Osteocyte (in vitro differentiated cells): Measurements from ENCODE around the gene PABPC1L. TPM values are rescaled to one million over a fixed set of nuclear protein-coding genes. Genes with fewer than 3 reads are reported as not detected.
"Not testable (repeated sequence)": the region's sequence is repeated elsewhere in the genome, so short reads cannot be mapped to it uniquely, and the experiment has no call there.

Source experiments
- DNase-seq: peaks from one replicate; pipeline ENCODE4 v3.0.0; 2021; ENCODE audit warnings: mixed read lengths; ENCODE audit not compliant: unreplicated experiment; ENCODE audit errors: extremely low spot score
- H3K27ac Mint-ChIP-seq: one replicate; pipeline ENCODE4 v1.8.0; 2021; ENCODE audit warnings: mild to moderate bottlenecking, mixed read lengths; ENCODE audit not compliant: unreplicated experiment
- H3K27me3 Mint-ChIP-seq: one replicate; pipeline ENCODE4 v1.8.0; 2021; ENCODE audit warnings: mixed read lengths; ENCODE audit not compliant: unreplicated experiment
- H3K36me3 Mint-ChIP-seq: one replicate; pipeline ENCODE4 v1.8.0; 2021; ENCODE audit warnings: mixed read lengths; ENCODE audit not compliant: unreplicated experiment
- H3K4me1 Mint-ChIP-seq: one replicate; pipeline ENCODE4 v1.8.0; 2021; ENCODE audit warnings: mixed read lengths; ENCODE audit not compliant: unreplicated experiment
- H3K4me3 Mint-ChIP-seq: one replicate; pipeline ENCODE4 v1.8.0; 2021; ENCODE audit warnings: mild to moderate bottlenecking, moderate library complexity, mixed read lengths; ENCODE audit not compliant: unreplicated experiment
- H3K9me3 Mint-ChIP-seq: one replicate; pipeline ENCODE4 v1.8.0; 2021; ENCODE audit warnings: mixed read lengths; ENCODE audit not compliant: unreplicated experiment
- CTCF ChIP-seq: fragments of 200-600 bp; sonication (generic); IDR thresholded peaks from 2 replicates; pipeline ENCODE4 v1.5.0; 2021; ENCODE audit warnings: antibody characterized with exemption, mild to moderate bottlenecking, moderate library complexity
- total RNA-seq: library from RNA; stranded (reverse); gene quantifications from 2 replicates; pipeline ENCODE4 v1.2.1, GENCODE V29; 2021

The PABPC1L gene
- total RNA-seq, 1 donor from 2014 or later = 65.3 TPM

DNA sequence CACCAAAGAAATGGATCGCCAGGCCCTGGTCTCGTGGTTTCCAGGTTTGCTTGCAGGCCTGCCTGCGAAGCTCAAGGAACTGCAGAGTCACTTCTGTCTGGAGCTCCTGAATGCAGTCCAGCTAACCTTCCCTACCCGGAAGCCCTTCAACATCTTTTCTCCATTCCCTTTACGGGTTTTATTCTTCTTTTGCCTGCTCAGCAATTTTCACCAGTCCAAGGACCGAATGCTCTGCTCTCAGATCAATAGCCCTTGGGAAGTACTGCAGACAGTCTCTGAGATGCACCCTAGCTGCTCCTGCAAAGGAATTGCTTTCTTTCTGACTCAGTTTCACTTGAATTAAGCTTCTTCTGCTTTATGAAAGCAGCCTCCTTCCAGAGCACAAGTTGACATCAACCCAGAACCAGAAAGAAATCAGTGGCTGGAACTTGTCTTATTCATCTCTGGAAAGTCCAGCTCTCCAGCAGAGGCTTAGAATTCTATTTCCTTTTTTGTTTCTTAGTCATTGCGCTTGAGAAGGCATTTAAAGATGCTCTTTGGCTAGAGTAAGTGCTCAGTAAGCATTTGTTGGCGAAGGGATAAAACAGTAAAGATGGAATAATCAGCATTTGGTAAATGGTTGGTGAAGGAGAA is 43.0 kb upstream of the PABPC1L start:
- no peak overlapping the region for H3K4me3 Mint-ChIP-seq
- H3K9me3 Mint-ChIP-seq = no peaks in the 10 kb centered on the region
- peak; percentile 46 for DNase-seq
- no peaks in the 10 kb centered on the region for H3K36me3 Mint-ChIP-seq
- H3K27me3 Mint-ChIP-seq = peaks cover 27% of the 10 kb centered on the region
- no peak for TF ChIP-seq CTCF
- H3K27ac Mint-ChIP-seq = no peak overlapping the region
- H3K4me1 Mint-ChIP-seq = peaks cover 19% of the 10 kb centered on the region

GRCh38 chr20:44869471-44869870 is 40.4 kb upstream of the PABPC1L start:
- H3K27me3 Mint-ChIP-seq = peaks cover 30% of the 10 kb centered on the region
- DNase-seq = no peak
- H3K4me1 Mint-ChIP-seq = peaks cover 8% of the 10 kb centered on the region
- TF ChIP-seq CTCF = no peak
- no peaks in the 10 kb centered on the region for H3K9me3 Mint-ChIP-seq
- no peak overlapping the region for H3K27ac Mint-ChIP-seq
- H3K4me3 Mint-ChIP-seq = no peak overlapping the region
- no peaks in the 10 kb centered on the region for H3K36me3 Mint-ChIP-seq

DNA sequence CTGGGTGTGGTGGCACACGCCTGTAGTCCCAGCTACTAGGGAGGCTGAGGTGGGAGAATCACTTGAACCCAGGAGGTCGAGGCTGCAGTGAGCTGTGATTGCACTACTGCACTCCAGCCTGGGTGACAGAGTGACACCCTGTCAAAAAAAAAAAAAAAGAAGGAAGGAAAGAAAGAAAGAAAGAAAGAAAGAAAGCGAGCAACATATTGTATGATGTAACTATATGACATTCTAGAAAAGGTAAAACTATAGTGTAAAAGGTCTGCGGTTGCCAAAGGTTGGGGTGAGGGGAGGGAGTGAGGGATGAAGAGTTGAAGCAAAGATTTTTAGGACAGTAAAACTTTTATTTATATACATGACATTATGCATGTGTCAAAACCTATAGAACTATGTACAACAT is 27.5 kb upstream of the PABPC1L start:
- H3K27ac Mint-ChIP-seq, H3K9me3 Mint-ChIP-seq, H3K4me3 Mint-ChIP-seq, H3K36me3 Mint-ChIP-seq, DNase-seq: not testable (repeated sequence)
- peaks cover 19% of the 10 kb centered on the region for H3K4me1 Mint-ChIP-seq
- peaks cover 19% of the 10 kb centered on the region for H3K27me3 Mint-ChIP-seq

GRCh38 chr20:44883214-44883902 is 26.5 kb upstream of the PABPC1L start:
- Mint-ChIP-seq H3K27ac (no peak overlapping the region), H3K4me1 (peaks cover 28% of the 10 kb centered on the region), H3K4me3 (no peak overlapping the region), H3K9me3 (no peaks in the 10 kb centered on the region), H3K27me3 (peaks cover 11% of the 10 kb centered on the region), H3K36me3 (no peaks in the 10 kb centered on the region)
- TF ChIP-seq CTCF = no peak
- DNase-seq = no peak

GRCh38 chr20:44884907-44885391 is 24.9 kb upstream of the PABPC1L start:
- no peaks in the 10 kb centered on the region for H3K27me3 Mint-ChIP-seq
- H3K27ac Mint-ChIP-seq = peak overlapping the region; percentile 79
- H3K9me3 Mint-ChIP-seq = no peaks in the 10 kb centered on the region
- H3K4me1 Mint-ChIP-seq = peaks cover 44% of the 10 kb centered on the region
- H3K36me3 Mint-ChIP-seq = no peaks in the 10 kb centered on the region
- no peak for DNase-seq
- peak overlapping the region; percentile 85 for H3K4me3 Mint-ChIP-seq
- TF ChIP-seq CTCF = no peak
